HG03565 (cell line): Measurements from ENCODE around the gene ALDH16A1.

ENCODE experiments used
- ATAC-seq: cut with Tn5 transposase; IDR thresholded peaks from one replicate; pipeline ENCODE4 v1.9.1; 2021; ENCODE audit warnings: mild to moderate bottlenecking, moderate library complexity; ENCODE audit not compliant: unreplicated experiment

Gene ALDH16A1

DNA sequence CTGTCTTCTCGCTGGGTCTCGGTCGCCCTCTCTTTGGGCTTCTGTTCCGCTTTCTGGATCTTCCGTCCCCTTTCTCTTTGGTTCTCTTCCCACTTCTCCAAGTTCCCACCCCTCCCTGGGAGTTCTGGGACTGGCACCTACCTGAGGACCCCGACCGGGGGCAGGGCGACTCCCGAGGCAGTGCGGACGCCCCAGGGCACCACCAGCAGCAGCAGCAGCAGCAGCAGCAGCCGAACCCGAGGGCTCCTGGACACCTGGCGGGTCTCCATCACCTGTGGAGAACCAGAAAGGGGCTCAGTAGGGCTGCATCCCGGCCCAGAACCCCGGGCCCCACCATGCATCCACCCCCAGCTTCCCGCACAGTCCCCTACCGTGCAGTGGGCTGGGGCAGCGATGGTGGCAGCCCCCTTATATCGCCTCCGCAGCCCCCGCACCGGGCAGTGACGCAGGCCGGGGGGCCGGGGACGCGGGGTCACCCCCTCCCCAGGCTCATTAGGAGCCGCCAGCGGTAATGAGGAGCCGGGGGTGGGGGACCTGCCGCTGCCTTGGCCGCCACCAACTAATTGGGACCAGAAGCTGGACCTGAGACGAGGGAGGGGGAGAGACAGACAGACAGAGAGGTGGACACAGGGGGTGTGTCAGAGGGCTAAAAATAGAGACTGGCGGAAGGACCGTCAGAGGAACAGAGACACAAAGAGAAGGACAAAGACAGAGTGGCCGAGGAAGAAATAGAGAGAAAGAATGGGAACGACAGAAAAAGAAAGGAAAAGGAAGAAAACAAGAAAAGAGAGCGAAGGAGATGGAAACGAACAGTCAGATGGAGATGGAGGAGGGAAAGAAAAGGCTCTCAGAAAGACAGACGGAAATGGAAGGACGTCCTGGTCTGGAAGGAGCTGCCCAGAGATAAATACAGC, 29.7 kb upstream of the ALDH16A1 start, which contains the start of gene PTH2:
PTH2 (minus strand) TSS at position 371 of the 914 bp plus-strand sequence; CDS start at position 269, 102 bp downstream.
- ATAC-seq = no peak

DNA sequence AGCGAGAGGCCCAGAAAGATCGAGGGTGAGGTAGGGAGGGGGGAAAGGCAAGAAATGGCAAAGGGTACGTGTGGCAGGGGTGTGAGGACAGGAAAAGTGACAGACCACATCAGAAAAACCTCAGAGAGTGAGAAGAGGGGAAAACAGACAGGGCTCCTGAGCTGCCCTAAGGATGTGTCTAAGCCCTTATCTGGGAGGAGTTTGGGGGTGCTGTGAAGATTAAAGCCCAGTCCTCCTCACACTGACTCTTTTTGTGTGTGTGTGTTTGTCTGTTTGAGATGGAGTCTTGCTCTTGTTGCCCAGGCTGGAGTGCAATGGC, 29.1 kb upstream of the ALDH16A1 start:
- no peak for ATAC-seq

DNA sequence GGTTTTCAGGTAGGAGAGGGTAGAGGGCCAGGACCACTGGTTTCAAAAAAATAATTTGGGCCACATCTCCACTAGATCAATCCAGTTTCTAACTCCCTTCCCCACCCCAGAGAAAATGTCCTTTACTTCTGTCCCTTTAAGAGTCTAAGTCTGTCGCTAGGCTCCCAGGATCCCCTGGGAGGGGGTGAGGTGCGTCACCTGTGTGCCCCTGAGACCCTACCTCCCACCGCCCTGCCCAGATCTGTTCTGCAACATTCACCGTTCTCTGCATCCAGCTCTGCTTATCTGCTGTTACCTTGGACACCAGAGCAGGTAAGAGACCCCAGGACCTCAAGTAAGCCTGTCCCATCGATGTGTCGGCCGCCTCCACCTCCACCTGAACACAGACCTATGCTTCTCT, 27.8 kb upstream of the ALDH16A1 start, which contains the start of gene GFY:
GFY (plus strand) TSS at position 211 of the 400 bp plus-strand sequence. CDS start 1,043 bp downstream, outside the sequence.
- ATAC-seq = no peak

DNA sequence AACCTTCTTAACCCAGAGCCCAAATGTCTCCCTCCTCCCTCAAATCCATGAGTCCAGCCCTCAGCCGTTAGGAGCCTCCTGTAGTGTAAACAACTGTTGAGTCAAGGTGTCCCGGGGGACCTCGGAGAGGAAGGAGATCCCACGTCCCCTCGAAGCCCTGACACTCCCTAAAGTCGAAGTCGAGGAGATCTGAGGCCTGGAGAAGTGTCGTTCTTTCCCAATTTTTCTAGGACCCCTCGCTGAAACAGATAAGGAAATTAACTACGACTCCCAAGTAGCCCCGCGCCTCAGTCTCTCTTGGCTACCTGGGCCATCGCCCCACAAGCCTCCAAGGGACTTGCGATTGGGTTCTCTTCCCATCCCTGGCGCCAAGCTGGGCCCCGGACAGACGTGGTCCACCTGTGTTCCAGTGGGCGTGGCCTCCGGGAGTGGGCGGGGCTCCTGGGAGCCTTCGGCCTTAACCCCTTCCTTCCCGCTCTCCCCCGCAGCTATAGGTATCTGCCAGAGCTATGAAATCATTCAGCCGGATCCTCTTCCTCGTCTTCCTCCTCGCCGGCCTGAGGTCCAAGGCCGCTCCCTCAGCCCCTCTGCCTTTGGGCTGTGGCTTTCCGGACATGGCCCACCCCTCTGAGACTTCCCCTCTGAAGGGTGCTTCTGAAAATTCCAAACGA, 27.0 kb upstream of the ALDH16A1 start:
- ATAC-seq = no peak

DNA sequence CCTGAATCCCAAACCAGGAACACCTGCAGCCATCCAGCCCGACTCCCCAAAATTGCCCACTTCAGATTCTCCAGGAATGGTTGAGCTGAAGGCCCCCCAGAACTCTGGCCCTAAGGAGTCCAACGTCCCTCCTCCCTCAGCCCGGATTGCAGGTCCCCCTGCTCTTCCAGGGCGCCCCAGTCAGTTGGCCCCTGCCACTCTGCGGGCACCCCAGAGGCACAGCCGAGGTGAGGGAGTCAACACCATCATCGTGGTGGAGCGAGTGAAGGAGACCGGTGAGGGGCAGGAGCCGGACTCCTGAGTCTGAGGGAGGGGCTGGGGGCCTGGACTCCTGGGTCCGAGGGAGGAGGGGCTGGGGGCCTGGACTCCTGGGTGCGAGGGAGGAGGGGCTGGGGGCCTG, 25.7 kb upstream of the ALDH16A1 start:
- no peak for ATAC-seq

DNA sequence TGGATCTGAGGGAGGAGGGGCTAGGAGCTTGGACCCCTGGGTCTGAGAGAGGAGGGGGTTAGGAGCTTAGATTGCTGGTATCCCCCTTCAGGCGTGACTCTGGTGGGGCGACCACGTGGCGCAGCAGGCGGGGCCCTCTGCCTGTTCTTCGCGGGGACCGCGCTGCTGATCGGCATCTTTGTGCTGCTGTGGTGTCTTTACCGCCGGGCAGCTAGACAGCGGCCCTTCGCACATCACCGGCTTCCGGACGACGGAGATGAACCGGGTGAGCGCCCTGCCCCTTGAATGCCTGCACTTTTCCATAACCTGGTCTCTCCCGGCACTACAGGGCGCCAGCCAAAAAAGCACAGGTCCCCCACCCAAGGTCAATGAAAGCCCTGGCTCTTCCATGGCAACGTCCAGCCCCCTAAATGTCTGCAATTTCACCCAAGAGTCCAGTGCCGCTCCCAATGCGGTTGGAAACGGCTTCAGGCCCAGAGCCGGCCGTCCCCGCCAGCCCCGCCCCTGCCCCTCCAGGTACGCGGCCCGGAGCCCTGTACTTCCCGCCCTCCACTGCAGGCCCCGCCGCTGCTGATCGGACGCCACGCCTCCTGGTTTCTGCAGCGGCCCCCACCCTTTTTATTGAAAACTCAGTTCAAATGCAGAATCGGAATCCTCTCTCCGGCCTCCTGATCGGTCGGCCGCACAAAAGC, 25.0 kb upstream of the ALDH16A1 start:
- no peak for ATAC-seq

DNA sequence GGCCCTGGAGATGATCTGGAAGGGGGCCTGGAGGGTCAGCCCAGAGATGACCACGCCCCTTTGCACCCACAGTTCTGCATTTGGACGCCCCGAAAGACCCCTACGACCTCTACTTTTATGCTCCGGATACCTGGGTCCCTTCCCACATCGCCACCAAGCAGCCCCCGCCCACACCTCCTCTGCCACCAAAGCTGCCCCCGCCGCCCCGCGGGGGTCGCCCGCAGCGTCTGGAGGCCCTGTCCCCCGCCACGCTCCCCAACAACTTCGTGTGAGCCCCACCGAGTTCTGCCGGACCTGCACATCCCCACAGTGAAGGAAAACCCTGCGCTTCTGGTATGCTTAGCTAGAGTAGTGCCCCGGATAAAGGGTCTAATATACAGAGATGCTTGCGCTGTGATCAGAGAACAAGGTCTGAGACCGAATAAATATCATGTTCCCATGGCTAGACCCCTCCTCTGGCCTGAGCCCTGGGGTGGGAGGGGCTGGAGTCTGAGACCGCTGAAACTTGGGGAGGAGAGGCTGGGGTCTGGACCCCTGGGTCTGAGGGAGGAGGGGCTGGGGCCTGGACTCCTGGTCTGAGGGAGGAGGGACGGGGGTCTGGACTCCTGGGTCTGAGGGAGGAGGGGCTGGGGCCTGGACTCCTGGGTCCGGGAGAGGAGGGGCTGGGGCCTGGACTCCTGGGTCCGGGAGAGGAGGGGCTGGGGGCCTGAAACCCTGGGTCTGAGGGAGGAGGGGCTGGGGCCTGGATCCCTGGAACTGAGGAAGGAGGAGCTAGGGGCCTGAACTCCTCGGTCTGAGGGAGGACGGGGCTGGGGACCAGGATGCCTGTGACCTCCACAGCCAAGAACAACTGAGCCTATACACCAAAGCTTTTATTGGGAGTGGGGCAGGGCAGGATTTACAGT, 24.2 kb upstream of the ALDH16A1 start:
- no peak for ATAC-seq

DNA sequence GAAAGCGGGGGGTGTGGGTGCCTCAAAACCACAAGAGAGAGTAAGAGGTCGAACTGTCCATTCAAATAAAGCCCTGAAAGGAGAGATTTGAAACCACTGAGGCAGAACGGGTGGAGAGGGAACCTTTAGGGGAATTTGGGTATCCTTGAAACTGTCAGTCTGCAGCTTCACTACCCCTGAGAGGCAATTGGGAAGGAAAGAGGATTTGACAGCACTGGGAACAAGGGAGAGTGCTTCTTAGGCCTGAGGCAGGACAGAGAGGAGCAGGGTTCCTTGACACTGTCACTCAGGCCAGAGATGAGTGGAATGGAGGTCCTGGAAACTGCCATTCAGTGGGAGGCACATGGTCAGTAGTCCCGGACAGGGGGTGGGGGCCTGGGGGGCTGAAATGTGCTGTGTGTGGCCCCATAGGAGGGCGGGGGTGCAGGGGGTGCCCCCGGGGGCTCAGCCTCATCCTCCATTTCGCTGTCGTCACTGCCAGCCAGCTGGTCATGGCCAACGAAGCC, 22.8 kb upstream of the ALDH16A1 start:
- ATAC-seq = no peak

DNA sequence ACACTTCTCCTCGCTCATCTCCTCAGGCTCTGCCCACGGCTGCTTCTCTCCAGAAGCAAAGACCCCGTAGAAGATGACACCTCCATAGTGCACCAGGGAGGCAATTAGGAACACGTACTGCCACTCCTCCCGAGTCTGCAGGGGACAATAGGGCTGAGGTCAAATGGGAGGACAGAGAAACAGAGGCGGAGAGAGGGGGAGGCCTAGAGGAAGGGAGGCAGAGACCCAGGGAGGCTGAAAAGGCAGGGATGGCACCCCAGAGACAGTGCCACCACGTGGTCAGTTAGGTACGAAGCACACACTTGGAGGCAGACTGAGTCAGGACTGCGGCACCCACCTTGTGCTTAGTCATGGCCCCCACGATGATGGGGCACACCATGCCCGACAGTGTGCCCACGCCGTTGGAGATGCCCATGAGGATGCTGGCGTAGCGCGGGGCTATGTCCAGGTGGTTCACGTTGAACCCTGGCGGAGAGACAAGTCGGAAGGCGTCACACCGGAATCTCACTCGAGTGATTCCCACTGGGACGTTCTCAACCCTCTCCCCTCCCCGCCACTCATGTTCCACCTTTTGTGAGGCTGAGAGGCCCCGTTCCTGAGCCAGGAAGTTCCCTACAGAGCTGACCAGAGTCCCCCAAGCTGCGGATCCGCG, 22.2 kb upstream of the ALDH16A1 start:
- ATAC-seq = no peak

DNA sequence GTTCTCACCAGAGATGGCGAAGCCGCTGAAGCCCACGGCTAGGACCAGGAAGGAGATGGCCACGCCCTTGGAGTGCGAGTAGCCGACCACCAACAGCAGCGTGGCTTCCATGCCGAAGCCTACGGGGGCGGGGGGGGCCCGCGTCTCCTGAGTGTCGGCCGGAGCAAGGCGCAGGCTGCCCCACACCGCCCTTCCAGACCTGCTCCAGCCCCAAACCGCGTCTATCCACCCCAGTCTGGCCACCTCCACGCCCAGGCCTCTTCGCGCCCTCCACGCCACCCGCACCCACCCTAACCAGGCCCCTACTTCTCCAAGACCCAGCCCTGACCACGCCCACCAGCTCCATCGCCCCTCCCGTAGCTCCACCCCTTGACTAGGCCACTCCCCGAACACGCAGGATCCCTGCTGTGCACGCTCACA, 21.7 kb upstream of the ALDH16A1 start:
- ATAC-seq = no peak

DNA sequence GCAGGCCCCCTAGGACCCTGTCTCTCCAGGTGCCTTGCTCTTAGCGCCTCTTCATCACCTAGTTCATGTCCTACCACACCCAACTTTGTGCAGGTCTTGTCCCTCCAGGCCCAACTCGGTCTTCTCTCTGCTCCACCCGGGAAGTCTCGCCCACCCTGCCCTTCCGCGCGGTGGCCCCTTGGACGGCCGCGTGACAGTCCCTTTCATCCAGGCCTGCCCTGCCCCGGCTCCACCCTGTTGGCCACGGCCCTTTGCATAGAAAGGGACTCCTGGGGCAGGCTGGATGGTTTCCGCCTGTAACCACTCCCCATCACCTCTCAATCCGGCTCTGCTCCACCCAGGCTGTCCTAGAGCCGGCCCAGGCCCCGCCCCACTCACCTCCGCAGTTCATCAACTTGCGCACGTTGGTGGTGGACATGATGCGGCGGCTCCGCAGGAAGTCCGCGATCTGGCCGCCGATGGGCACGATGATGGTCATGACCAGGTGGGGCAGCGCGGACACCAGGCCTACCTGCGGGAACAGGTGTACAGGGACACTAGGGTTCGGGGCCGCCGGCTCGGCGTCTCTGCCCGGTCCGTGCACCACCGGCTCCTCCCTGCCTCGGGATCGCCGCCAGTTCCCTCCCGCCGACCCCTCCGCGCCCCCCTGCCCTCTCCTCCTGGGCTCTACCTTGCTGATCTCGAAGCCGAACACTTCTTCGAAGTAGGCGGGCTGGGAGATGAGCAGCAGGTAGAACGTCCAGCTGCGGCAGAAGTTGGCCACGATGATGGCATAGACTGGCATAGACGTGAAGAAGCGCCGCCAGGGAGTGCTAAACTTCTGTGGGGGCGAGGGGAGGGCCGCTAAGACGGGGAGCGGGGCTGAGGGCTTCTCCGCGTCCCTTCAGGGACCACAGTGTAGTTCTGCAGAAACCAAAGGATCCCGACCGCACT, 20.6 kb upstream of the ALDH16A1 start:
- ATAC-seq = no peak

DNA sequence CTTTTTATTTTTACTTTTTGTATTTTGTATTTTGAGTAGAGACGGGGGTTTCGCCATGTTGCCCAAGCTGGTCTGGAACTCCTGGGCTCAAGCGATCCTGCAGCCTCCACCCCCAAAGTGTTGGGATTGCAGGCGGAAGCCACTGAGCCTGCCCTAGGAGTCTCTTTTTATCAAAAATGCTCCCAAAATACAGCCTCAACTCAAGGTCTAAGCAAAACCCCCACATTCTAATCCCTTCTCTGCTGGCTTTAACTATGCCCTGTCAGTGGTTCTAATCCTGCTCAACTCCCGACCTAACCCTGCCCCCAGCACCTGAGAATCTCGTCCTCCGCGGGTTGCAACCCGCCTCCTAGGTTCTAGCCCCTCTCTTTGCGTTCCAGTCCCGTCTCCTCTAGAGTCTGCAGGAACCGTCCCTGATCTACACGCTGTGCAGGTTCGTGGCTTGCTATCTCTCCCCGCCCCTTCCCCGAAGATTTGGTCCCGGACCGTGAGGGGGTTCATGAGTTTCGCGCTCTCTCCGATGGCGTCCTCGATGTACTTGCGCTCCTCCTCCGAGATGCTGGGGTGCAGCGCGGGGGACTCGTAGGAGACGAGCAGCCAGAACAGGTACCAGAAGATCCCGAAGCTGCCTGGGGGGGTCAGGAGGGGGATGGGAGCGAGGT, 19.7 kb upstream of the ALDH16A1 start:
- no peak for ATAC-seq

DNA sequence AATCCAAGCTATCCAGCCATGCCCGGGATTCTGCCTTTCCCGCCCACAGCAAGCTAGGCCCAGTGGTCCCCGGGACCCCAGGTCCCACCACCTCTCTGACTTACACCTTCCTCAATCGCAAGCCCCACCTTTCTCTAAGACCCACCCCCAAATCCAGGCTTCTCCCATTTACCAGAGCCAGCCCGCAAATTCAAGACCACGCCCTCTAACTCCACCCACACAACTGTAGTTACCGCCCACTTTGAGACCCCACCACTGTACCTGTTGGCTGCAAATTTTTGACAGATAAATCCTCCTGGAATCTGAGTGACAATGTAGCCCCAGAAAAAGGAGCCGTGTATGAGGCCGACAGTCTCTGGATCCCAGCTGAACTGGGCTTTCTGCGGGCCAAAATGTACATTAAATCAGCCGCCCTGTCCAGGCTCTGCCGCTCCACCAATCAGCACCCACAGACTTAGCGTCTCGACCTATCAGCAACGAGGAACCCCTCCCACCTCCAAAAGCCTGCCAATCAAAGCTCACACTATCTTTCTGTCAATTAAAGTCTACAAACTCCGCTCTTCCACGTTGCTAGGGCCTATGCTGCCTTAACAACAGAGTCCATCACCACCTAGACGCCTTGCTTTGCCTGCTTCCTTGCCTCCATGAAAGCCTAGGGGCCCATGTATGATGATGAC, 18.0 kb upstream of the ALDH16A1 start:
- ATAC-seq = no peak

DNA sequence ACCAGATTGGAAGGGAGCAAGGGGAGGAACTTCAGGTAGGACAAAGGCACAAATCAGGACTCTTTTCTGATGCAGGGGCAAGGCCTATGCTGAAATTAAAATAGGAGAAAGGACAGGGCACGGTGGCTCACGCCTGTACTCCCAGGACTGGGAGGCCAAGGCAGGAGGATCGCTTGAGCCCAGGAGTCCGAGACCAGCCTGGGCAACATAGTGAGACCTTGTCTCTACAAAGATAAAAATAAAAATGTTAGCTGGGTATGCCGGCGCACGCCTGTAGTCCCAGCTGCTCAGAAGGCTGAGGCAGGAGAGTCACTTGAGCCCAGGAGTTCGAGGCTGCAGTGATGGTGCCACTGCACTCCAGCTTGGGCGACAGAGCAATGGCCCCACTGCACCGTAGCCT, 17.4 kb upstream of the ALDH16A1 start:
- no peak for ATAC-seq

DNA sequence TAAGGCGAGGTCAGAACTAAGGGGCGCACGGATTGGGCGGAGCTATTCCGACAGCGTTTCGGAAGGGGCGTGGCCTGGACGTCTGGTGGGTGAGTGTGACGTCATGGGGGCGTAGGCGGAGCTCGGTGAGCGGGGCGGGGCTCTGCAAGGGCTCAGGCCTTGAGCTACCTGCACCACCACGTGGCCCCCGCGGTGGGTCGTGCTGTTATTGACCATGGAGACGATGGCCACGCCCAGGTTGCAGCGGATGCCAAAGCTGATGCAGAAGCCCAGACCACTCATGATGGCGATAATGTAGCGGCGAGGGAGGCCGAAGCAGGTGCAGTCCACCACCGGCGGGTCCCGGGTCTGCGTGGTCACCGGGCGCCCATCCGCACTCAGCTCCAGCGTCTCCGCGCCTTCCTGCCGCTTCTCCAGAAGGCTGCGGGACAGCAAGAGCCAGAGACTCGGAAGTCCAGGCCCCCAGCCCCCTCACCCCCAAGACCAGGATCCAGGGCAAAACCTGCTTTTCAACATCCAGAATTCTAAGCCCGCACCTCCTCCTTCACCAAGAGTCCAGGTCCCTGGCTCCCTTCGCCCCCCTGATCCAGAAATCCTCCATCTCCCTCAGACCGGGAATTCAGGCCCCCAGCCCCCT, 16.5 kb upstream of the ALDH16A1 start:
- ATAC-seq = no peak

DNA sequence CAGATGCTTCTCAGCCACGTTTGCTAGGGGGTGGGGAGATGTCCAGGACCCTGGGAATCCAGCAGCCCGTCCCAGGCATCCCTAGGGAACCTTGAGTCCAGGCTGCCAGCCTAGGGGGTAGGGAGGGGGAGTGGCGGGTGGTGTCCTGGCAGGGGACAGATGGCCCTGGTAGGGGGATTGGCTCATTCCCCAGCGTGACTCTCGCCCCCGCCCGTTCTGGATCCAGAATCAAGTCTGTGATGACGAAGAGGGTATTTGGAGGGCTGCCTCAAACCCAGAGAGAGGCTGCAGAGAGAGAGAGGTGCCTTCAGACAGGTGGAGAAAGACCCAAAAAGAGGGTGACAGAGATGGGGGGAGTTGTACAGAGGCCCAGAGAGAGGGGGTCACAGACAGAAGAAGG, 15.8 kb upstream of the ALDH16A1 start:
- no peak for ATAC-seq

DNA sequence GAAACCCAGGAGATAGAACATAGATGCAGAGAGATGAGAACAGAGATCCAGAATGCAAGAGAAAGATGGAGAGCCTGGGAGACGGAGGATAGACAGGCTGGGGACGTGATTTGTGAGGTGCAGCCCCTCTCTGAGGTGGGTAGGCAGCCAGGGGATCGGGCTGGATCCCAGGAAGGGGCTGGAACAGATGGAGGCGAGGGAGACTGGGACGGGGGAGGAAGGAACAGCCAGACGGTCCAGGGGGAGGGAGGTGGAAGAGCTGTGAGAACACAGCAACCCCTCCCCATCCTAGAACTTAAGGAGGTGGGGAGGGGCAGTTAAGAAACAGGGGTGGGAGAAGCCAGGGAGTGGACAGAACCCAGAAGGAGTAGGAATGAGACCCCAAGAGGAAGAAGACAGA, 14.8 kb upstream of the ALDH16A1 start:
- ATAC-seq = no peak
